ENCODE data around the gene WDR93.
"Not testable (repeated sequence)": the region's sequence is repeated elsewhere in the genome, so short reads cannot be mapped to it uniquely, and the experiment has no call there.

Gene WDR93

GRCh38 chr15:89778861-89779260 lies 88.2 kb downstream of the WDR93 start:
- no peaks in the 10 kb centered on the region for H3K36me3 ChIP-seq (ENCODE audit: insufficient read depth, insufficient read length, low read length)
- no peak for DNase-seq (ENCODE audit: low read depth, low spot score)
- peaks cover 15% of the 10 kb centered on the region for H3K4me1 ChIP-seq (ENCODE audit: insufficient read depth, insufficient read length)
- TF ChIP-seq YY1 (IDR thresholded peaks at IDR 0.05; ENCODE audit: insufficient read depth, insufficient read length) (no peak), ZNF274 (IDR thresholded peaks at IDR 0.05; ENCODE audit: low read depth, low read length) (no peak), SUZ12 (IDR thresholded peaks at IDR 0.05; ENCODE audit: extremely low read depth, insufficient read depth, insufficient read length) (no peak)
- H3K9me3 ChIP-seq (ENCODE audit: insufficient read depth, low read length) = no peaks in the 10 kb centered on the region
- no peak overlapping the region for H3K9ac ChIP-seq (ENCODE audit: insufficient read length, low read depth)
- no peak overlapping the region for H3K4me3 ChIP-seq (ENCODE audit: insufficient read length, low read depth)
- peaks cover 32% of the 10 kb centered on the region for H3K27me3 ChIP-seq (ENCODE audit: insufficient read depth, insufficient read length)

DNA sequence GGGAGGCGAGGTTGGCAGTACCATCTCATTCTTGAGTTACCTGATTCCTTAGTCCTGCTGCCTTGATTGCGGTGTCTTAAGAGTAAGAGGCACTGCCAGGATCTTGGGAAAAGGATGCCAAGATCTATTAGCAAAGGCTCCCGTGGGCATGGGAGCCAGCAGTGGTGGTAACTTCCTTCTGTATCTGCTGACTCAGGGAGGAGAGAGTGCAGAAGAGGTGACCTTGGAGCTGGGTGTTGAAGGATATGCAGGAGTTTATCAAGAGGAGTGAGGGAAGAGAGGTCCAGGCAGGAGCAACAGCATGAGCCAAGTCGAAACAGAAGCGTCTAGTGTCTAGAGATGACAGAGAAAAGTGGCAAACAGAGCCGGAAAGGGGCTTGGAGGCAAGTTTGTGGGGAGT lies 90.0 kb downstream of the WDR93 start:
- no peak overlapping the region for H3K4me3 ChIP-seq (ENCODE audit: insufficient read length, low read depth)
- no peak overlapping the region for H3K9ac ChIP-seq (ENCODE audit: insufficient read length, low read depth)
- peaks cover 25% of the 10 kb centered on the region for H3K4me1 ChIP-seq (ENCODE audit: insufficient read depth, insufficient read length)
- H3K27me3 ChIP-seq (ENCODE audit: insufficient read depth, insufficient read length) = peaks cover 27% of the 10 kb centered on the region
- H3K9me3 ChIP-seq (ENCODE audit: insufficient read depth, low read length) = no peaks in the 10 kb centered on the region
- no peak for TF ChIP-seq ZNF274 (IDR thresholded peaks at IDR 0.05; ENCODE audit: low read depth, low read length)
- TF ChIP-seq SUZ12 (IDR thresholded peaks at IDR 0.05; ENCODE audit: extremely low read depth, insufficient read depth, insufficient read length) = no peak
- no peak for TF ChIP-seq YY1 (IDR thresholded peaks at IDR 0.05; ENCODE audit: insufficient read depth, insufficient read length)
- no peak for DNase-seq (ENCODE audit: low read depth, low spot score)
- no peaks in the 10 kb centered on the region for H3K36me3 ChIP-seq (ENCODE audit: insufficient read depth, insufficient read length, low read length)

- no peak for TF ChIP-seq SUZ12 (IDR thresholded peaks at IDR 0.05; ENCODE audit: extremely low read depth, insufficient read depth, insufficient read length)
- TF ChIP-seq ZNF274 (IDR thresholded peaks at IDR 0.05; ENCODE audit: low read depth, low read length) = no peak
- no peak for TF ChIP-seq YY1 (IDR thresholded peaks at IDR 0.05; ENCODE audit: insufficient read depth, insufficient read length)
- peaks cover 25% of the 10 kb centered on the region for H3K4me1 ChIP-seq (ENCODE audit: insufficient read depth, insufficient read length)
- no peak overlapping the region for H3K4me3 ChIP-seq (ENCODE audit: insufficient read length, low read depth)
- H3K36me3 ChIP-seq (ENCODE audit: insufficient read depth, insufficient read length, low read length) = no peaks in the 10 kb centered on the region
- DNase-seq (ENCODE audit: low read depth, low spot score) = no peak
- H3K9ac ChIP-seq (ENCODE audit: insufficient read length, low read depth) = no peak overlapping the region
- no peaks in the 10 kb centered on the region for H3K9me3 ChIP-seq (ENCODE audit: insufficient read depth, low read length)
- H3K27me3 ChIP-seq (ENCODE audit: insufficient read depth, insufficient read length) = peaks cover 23% of the 10 kb centered on the region
Measured at GRCh38 chr15:89781055-89781454, 90.4 kb downstream of the WDR93 start.

DNA sequence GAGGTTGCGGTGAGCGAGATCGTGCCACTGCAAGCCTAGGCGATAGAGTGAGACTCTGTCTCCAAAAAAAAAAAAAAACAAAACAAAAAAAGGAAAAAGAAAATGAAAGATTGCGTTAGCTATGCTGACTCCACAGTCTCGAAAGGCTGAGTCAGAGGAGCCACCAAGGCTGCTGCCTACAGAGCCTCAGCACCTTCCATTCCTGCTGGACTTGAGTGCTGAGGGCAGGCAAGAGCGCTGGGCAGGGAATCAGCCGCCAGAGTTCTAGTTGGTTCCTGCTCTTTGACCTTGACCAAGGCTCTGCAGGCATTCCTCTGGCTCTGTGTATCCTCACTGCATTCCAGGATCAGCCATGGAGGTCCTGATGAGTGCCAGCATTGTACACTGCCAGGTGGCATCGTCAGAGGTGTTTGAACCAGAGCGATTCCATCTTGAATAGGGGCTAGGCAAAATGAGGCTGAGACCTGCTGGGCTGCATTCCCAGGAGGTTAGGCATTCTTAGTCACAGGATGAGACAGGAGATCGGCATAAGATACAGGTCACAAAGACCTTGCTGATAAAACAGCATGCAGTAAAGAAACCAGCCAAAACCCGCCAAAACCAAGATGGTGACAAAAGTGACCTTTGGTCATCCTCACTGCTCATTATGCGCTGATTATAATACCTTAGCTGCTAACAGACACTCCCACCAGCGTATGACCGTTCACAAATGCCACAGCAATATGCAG lies 91.4 kb downstream of the WDR93 start:
- Histone ChIP-seq H3K9ac (ENCODE audit: insufficient read length, low read depth) (no peak overlapping the region), H3K4me1 (ENCODE audit: insufficient read depth, insufficient read length) (peaks cover 23% of the 10 kb centered on the region), H3K27me3 (ENCODE audit: insufficient read depth, insufficient read length) (peaks cover 17% of the 10 kb centered on the region), H3K36me3 (ENCODE audit: insufficient read depth, insufficient read length, low read length) (no peaks in the 10 kb centered on the region), H3K9me3 (ENCODE audit: insufficient read depth, low read length) (no peaks in the 10 kb centered on the region), H3K4me3 (ENCODE audit: insufficient read length, low read depth) (no peak overlapping the region)
- DNase-seq (ENCODE audit: low read depth, low spot score) = no peak
- TF ChIP-seq ZNF274 (IDR thresholded peaks at IDR 0.05; ENCODE audit: low read depth, low read length) (no peak), SUZ12 (IDR thresholded peaks at IDR 0.05; ENCODE audit: extremely low read depth, insufficient read depth, insufficient read length) (no peak), YY1 (IDR thresholded peaks at IDR 0.05; ENCODE audit: insufficient read depth, insufficient read length) (no peak)

DNA sequence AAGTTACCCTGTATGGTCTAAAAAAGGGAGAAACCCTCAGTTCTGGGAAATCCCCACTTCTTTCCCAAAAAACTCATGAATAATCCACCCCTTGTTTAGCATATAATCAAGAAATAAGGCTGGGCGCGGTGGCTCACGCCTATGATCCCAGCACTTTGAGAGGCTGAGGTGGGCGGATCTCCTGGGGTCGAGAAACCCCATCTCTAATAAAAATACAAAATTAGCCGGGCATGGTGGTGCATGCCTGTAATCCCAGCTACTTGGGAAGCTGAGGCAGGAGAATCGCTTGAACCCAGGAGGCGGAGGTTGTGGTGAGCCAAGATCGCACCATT lies 92.0 kb downstream of the WDR93 start:
- H3K4me1 ChIP-seq (ENCODE audit: insufficient read depth, insufficient read length) = peaks cover 23% of the 10 kb centered on the region
- DNase-seq (ENCODE audit: low read depth, low spot score); H3K9ac ChIP-seq (ENCODE audit: insufficient read length, low read depth); H3K4me3 ChIP-seq (ENCODE audit: insufficient read length, low read depth); H3K9me3 ChIP-seq (ENCODE audit: insufficient read depth, low read length); H3K36me3 ChIP-seq (ENCODE audit: insufficient read depth, insufficient read length, low read length): not testable (repeated sequence)
- H3K27me3 ChIP-seq (ENCODE audit: insufficient read depth, insufficient read length) = peaks cover 11% of the 10 kb centered on the region

GRCh38 chr15:89783111-89783860 lies 92.7 kb downstream of the WDR93 start:
- no peak for TF ChIP-seq YY1 (IDR thresholded peaks at IDR 0.05; ENCODE audit: insufficient read depth, insufficient read length)
- no peak for TF ChIP-seq SUZ12 (IDR thresholded peaks at IDR 0.05; ENCODE audit: extremely low read depth, insufficient read depth, insufficient read length)
- TF ChIP-seq ZNF274 (IDR thresholded peaks at IDR 0.05; ENCODE audit: low read depth, low read length) = no peak
- DNase-seq (ENCODE audit: low read depth, low spot score) = peak; percentile 67

DNA sequence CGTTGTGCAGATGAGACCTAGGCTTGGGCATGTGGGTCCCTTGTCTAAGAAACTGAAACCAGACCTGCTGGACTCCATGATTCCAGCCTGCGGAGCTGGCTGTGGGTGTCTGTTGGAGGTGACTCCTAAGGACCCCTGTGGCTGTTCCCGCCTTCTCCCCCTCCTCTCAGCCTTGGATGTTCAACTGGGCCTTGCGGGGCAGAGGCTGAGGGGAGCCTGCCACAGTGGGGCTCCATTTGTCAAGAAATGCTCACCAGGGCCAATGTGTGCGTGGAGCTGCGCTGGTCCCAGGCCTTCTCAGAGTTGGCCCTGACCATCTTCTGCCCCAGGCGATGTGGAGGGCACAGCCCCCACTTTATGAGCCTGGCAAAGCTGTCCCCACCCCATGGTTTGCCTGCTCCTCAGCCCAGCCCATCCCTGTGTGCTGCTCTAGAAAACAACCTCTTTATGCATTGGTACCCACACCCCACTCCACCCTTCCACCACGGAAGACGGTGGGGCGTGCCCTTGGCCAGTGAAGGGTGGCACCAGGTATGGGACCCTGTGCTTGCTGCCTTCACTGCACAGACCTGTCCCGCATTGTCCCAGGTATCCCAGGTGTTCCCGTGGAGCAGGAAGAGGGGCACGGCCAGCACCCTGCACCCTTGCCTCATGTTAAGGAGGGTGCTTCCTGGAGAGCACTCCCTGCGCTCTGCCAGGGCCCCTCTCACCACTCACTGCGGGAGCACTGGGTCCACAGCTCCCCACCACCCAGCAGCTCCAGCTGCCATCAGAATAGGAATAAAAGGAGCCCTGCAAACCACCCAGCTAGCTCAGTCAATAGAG lies 93.5 kb downstream of the WDR93 start:
- Histone ChIP-seq H3K9ac (ENCODE audit: insufficient read length, low read depth) (no peak overlapping the region), H3K4me3 (ENCODE audit: insufficient read length, low read depth) (no peak overlapping the region), H3K27me3 (ENCODE audit: insufficient read depth, insufficient read length) (no peaks in the 10 kb centered on the region), H3K9me3 (ENCODE audit: insufficient read depth, low read length) (peaks cover 13% of the 10 kb centered on the region), H3K36me3 (ENCODE audit: insufficient read depth, insufficient read length, low read length) (no peaks in the 10 kb centered on the region), H3K4me1 (ENCODE audit: insufficient read depth, insufficient read length) (peaks cover 23% of the 10 kb centered on the region)
- DNase-seq (ENCODE audit: low read depth, low spot score) = no peak
- no peak for TF ChIP-seq SUZ12 (IDR thresholded peaks at IDR 0.05; ENCODE audit: extremely low read depth, insufficient read depth, insufficient read length)
- no peak for TF ChIP-seq ZNF274 (IDR thresholded peaks at IDR 0.05; ENCODE audit: low read depth, low read length)
- TF ChIP-seq YY1 (IDR thresholded peaks at IDR 0.05; ENCODE audit: insufficient read depth, insufficient read length) = no peak

More at GRCh38 chr15:89783111-89783860, 92.7 kb downstream of the WDR93 start:
- Histone ChIP-seq H3K4me3 (ENCODE audit: insufficient read length, low read depth) (no peak overlapping the region), H3K36me3 (ENCODE audit: insufficient read depth, insufficient read length, low read length) (no peaks in the 10 kb centered on the region), H3K4me1 (ENCODE audit: insufficient read depth, insufficient read length) (peaks cover 23% of the 10 kb centered on the region), H3K27me3 (ENCODE audit: insufficient read depth, insufficient read length) (peaks cover 4% of the 10 kb centered on the region), H3K9me3 (ENCODE audit: insufficient read depth, low read length) (peaks cover 9% of the 10 kb centered on the region), H3K9ac (ENCODE audit: insufficient read length, low read depth) (no peak overlapping the region)

Data from NT2/D1 (cell line).